Measurements from ENCODE around the gene EIPR1. TPM values are rescaled to one million over a fixed set of nuclear protein-coding genes. Genes with fewer than 3 reads are reported as not detected.
A peak's percentile ranks its signal among the peaks of the same experiment; 100 is the strongest.

Gene EIPR1
- total and polyA plus RNA-seq, 4 donors, result 12.0 to 26.8 (median 23.4) TPM

DNA sequence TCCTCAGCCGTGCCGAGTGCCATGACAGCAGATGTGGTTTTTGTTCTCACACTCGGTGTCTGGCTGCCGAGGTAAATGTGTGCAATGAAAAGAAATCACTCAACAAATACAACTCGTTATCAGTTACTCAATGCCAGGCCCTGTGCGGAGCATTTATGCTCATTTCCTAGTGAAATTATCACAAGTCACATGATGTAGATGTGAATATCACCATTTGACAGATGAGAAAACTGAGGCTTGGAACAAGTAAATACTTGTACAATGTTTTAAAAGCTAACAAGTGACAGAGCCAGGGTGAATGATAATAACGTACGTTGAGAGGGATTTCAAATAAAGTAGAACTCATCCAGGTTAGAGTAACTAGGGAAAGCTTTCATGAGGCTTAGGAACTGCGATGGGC, 174.7 kb downstream of the EIPR1 start:
- DNase-seq, result no peak
- Histone ChIP-seq H3K4me1 (ENCODE audit: control insufficient read depth in 5 of 5, insufficient read depth in 5 of 5, low read length in 5 of 5) (no peaks in the 10 kb centered on the region), H3K4me3 (no peak overlapping the region), H3K9me3 (ENCODE audit: control insufficient read depth in 4 of 4, insufficient read depth in 3 of 4, low read length in 3 of 4) (peaks cover 0 to 2% (median 0%) of the 10 kb centered on the region in 4 donors), H3K27ac (ENCODE audit: low read depth in 1 of 2, low read length in 1 of 2) (no peak overlapping the region), H3K27me3 (ENCODE audit: control insufficient read depth in 3 of 3, insufficient read depth in 3 of 3, low read length in 2 of 3) (no peaks in the 10 kb centered on the region), H3K9ac (ENCODE audit: insufficient read depth in 1 of 2, low read length in 2 of 2) (no peak overlapping the region), H3K36me3 (ENCODE audit: control insufficient read depth in 4 of 4, insufficient read depth in 4 of 4, low read length in 4 of 4) (peaks cover 0 to 4% (median 3%) of the 10 kb centered on the region in 4 donors)
- WGBS, 2 donors, result 89 to 96% methylated on average over 9 of the region's 9 CpGs
- TF ChIP-seq, protein P1, sequence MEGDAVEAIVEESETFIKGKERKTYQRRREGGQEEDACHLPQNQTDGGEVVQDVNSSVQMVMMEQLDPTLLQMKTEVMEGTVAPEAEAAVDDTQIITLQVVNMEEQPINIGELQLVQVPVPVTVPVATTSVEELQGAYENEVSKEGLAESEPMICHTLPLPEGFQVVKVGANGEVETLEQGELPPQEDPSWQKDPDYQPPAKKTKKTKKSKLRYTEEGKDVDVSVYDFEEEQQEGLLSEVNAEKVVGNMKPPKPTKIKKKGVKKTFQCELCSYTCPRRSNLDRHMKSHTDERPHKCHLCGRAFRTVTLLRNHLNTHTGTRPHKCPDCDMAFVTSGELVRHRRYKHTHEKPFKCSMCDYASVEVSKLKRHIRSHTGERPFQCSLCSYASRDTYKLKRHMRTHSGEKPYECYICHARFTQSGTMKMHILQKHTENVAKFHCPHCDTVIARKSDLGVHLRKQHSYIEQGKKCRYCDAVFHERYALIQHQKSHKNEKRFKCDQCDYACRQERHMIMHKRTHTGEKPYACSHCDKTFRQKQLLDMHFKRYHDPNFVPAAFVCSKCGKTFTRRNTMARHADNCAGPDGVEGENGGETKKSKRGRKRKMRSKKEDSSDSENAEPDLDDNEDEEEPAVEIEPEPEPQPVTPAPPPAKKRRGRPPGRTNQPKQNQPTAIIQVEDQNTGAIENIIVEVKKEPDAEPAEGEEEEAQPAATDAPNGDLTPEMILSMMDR (IDR thresholded peaks at IDR 0.05; ENCODE audit: control extremely low read depth, extremely low read depth), result no peak
- ATAC-seq (ENCODE audit: insufficient read depth, low FRiP score), result no peak

DNA sequence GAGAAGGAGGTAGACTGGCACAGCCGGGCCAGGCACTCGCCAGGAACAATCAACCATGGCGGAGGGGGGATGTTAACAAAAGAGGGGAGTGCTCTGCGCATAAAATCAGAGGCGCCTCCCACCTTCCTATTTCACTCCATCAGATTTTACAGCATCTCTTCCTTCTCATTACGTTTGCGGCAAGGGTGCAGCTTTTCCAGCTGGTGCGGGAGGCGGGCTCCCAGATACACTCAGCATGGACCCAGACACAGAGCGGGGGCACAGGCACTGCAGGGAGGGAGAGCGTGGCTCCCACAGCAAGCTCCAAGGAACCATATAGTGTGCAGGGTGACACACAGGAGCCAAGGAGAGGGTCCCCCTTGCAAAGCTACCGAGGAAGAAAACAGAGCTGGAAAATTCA, 176.3 kb downstream of the EIPR1 start:
- WGBS, 2 donors, result 97% methylated on average over 12 of the region's 12 CpGs
- ATAC-seq (ENCODE audit: insufficient read depth, low FRiP score), result no peak
- Histone ChIP-seq H3K9ac (ENCODE audit: insufficient read depth in 1 of 2, low read length in 2 of 2) (no peak overlapping the region), H3K27ac (ENCODE audit: low read depth in 1 of 2, low read length in 1 of 2) (no peak overlapping the region), H3K4me3 (no peak overlapping the region), H3K36me3 (ENCODE audit: control insufficient read depth in 4 of 4, insufficient read depth in 4 of 4, low read length in 4 of 4) (peaks cover 0 to 4% (median 3%) of the 10 kb centered on the region in 4 donors), H3K9me3 (ENCODE audit: control insufficient read depth in 4 of 4, insufficient read depth in 3 of 4, low read length in 3 of 4) (peaks cover 0 to 2% (median 0%) of the 10 kb centered on the region in 4 donors), H3K27me3 (ENCODE audit: control insufficient read depth in 3 of 3, insufficient read depth in 3 of 3, low read length in 2 of 3) (no peaks in the 10 kb centered on the region), H3K4me1 (ENCODE audit: control insufficient read depth in 5 of 5, insufficient read depth in 5 of 5, low read length in 5 of 5) (no peaks in the 10 kb centered on the region)
- no peak for DNase-seq
- TF ChIP-seq, protein P1 (IDR thresholded peaks at IDR 0.05; ENCODE audit: control extremely low read depth, extremely low read depth), result no peak

DNA sequence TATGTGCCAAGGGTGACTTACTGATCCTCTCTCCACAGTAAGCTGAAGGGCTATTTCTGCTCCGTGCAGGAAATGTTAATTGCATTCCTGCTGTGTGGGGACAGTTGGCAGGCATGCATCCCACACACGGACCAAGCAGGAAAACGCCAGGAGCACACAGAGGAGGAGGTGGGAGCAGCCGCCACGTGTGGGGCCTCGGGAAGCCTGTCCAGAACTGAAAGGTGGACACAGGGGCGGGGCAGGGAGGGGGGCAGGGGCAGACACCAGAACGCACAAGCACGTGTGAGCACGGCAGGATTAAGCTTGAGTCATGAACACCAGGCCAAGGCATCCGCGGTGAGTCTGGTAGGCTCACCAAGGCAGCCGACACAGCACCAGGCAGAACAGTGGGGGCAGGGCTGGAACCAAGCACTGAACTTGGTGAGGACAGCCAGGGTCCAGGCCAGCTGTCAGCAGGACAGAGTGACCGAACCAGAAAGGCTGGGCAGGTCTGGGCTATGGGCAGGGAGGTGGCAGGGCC, 177.1 kb downstream of the EIPR1 start:
- H3K9me3 ChIP-seq (ENCODE audit: control insufficient read depth in 4 of 4, insufficient read depth in 3 of 4, low read length in 3 of 4), result no peaks in the 10 kb centered on the region
- peaks cover 0 to 5% (median 1%) of the 10 kb centered on the region in 4 donors for H3K36me3 ChIP-seq (ENCODE audit: control insufficient read depth in 4 of 4, insufficient read depth in 4 of 4, low read length in 4 of 4)
- no peak for ATAC-seq (ENCODE audit: insufficient read depth, low FRiP score)
- DNase-seq, result peak; percentile 34 to 40 (median 35)
- TF ChIP-seq, protein P1 (IDR thresholded peaks at IDR 0.05; ENCODE audit: control extremely low read depth, extremely low read depth), result no peak
- 71 to 75% methylated on average over 14 of the region's 14 CpGs for WGBS, 2 donors
- no peak overlapping the region for H3K27ac ChIP-seq (ENCODE audit: low read depth in 1 of 2, low read length in 1 of 2)
- H3K9ac ChIP-seq (ENCODE audit: insufficient read depth in 1 of 2, low read length in 2 of 2), result no peak overlapping the region
- no peaks in the 10 kb centered on the region for H3K27me3 ChIP-seq (ENCODE audit: control insufficient read depth in 3 of 3, insufficient read depth in 3 of 3, low read length in 2 of 3)
- no peak overlapping the region for H3K4me3 ChIP-seq
- peaks cover 0 to 1% (median 0%) of the 10 kb centered on the region in 5 donors for H3K4me1 ChIP-seq (ENCODE audit: control insufficient read depth in 5 of 5, insufficient read depth in 5 of 5, low read length in 5 of 5)
